NCI-H524 treated with DMSO at 0.1 percent for 48 hours (cell line): ENCODE measurements around the gene LRRC8C.

Source experiments
- DNase-seq: peaks from one replicate; lab custom pipeline; 2025; lab: John Stamatoyannopoulos, UW

LRRC8C gene

GRCh38 chr1:89767618-89768017 is 134.7 kb downstream of the LRRC8C start:
- DNase-seq, result no peak
